Cortex of kidney (tissue), 1 donor: Measurements from ENCODE around the gene ADAM33.

Experiments used
- DNase-seq: peaks from one replicate; lab custom pipeline; 2025; lab: John Stamatoyannopoulos, UW

Gene ADAM33

DNA sequence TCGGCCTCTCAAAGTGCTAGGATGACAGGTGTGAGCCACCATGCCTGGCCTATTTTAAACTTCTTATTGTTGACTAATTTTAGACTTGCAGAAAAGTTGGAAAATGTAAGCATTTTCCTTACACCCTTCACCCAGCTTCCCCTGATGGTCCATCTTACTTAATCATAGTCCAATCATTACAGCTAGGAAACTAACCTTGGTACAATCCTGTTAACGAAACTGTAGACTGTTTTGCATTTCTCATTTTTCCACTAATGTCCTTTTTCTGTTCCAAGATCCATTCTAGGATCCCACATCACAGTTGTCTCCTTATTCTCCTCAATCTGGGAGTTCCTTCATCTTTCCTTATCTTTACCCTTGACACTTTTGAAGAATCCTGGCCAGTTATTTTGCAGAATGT is 18.0 kb downstream of the ADAM33 start:
- DNase-seq, result no peak

- DNase-seq, result no peak
These were observed 18.6 kb downstream of the ADAM33 start, which contains the start of gene GFRA4 for GRCh38 chr20:3663031-3663701. Gene GFRA4 (minus strand): TSS chr20:3663399. CDS start chr20:3663399, 0 bp downstream.

- DNase-seq, result no peak
These were observed 19.8 kb downstream of the ADAM33 start for GRCh38 chr20:3661814-3662665.

GRCh38 chr20:3661060-3661813 is 20.6 kb downstream of the ADAM33 start:
- no peak for DNase-seq

DNA sequence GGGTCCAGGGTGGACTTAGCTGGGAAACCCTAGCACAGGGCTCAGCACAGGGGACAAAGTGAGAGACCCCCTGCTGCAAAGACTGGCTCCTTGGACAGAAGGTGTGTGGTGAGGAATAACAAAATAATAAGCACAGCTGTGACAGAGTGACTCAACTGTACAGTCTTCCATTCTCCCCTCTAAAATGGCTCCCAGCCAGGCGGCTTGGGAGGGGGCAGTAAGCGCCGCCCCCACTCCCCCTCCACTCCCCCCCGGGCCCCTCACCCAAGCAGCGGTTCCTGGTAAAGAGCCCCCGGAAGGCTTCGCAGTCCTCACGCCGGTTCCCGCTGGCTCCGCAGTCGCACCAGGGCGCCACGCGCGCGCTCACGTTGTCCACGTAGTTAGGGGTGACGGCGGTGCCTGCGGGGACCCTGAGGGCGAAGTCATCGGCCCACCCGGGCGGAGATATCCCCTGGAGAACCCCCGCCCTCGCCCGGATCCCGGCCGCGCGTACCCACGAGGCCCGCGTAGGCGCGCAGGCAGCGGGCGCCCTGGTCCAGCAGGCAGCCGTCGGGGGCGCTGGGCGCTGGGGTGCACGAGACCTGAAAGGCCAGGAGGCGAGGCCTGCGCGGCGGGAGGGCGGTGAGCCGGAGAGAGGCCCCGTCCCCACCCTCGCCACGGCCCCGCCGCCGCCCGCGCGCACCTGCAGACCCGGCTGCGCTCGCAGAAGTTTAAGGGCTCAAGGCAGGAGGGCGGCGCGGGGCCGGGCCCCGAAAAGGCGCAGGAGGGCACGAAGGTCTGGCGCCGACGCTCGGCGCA is 21.3 kb downstream of the ADAM33 start:
- no peak for DNase-seq

- DNase-seq, result no peak
These were observed 22.1 kb downstream of the ADAM33 start for GRCh38 chr20:3659492-3660261.

DNA sequence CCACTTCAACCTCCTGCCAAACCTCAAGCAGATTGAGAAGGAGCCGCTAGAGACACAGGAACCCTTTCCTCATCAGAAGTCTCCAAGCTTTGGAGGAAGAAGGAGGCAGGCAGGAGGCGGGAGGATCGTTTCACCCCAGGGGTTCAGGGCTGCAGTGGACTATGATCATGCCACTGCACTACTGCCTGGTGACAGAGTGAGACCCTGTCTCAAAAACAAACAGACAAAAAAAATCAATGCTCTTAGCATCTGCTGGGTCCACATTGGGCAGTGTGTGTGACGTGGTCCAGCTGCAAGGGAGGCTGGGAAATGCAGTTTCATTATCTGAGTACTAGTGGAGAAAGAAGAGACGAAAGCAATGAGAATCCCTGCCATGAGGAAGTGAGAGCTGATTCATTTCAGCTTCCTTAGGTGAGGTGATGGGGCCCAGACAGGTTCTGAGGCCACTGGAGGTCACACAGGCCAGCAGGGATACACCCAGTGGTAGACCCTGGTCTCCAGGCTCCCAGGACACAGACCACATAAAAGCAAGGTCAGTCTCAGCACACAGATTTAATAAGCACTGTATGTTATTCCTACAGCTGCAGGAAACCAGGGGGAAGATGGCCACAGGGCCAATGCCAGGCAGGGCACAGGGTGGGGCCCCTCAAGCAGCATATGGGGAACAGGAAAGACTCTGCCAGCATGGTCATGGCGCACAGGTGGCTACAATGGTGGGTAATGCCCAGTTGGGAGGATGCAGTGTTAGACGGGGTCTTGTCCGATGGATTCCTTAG is 22.9 kb downstream of the ADAM33 start:
- no peak for DNase-seq

- DNase-seq, result no peak
These were observed 23.6 kb downstream of the ADAM33 start for GRCh38 chr20:3658019-3658715.

DNA sequence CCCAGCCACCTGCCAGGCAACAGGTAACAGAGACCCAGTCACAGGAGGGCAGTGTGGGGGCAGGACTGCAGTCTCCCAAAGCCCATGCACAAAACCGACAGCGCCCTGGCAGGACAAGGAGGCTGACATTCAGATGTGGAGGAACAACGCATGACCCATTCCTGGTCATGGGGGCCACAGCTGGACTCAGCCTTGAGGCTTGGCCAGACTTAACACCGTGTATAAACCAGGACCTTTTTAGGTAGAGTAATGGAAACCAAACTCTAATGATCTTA is 26.7 kb downstream of the ADAM33 start:
- no peak for DNase-seq

DNA sequence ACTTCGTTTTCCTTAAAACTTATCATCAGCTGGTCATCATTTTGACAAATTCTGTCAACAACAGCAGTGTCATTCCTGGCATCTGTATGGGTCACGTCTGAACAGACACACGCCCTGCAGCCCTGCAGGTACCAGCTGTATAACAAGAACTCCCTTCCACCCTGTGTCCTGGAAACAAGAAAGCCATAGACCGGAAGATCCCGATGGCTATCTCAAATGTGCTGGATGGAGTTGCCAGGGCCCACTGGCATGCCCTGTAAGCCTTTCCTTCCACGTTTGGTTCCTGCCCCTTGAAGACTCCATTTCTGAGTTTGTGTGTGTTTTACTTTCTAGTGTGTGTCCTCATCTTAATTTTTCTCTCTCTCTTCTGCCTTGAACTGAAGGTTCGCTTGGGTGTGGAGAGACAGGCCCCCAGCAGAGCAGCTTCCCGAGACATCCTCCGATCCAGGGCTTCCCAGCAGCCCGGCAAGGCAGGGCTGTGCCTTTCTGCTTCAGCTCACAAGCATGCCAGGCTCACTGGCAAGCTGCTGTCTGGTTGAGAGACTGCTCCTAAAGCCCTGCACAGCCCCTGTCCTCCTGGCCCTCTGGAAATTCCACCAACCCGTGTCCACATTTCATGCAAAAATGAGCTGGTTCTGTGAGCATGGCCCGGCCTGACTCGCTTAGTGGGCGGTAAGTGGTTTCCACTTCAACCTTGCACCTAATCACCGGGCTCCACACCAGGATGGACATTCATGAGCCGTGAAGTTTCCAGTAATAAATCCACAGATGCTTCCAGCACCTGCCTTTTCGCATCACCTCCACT is 27.3 kb downstream of the ADAM33 start:
- DNase-seq, result no peak

GRCh38 chr20:3653921-3654320 is 27.9 kb downstream of the ADAM33 start:
- no peak for DNase-seq

- no peak for DNase-seq
These were observed 28.9 kb downstream of the ADAM33 start for GRCh38 chr20:3652676-3653596.

GRCh38 chr20:3652221-3652620 is 29.6 kb downstream of the ADAM33 start:
- no peak for DNase-seq

- no peak for DNase-seq
These were observed 30.4 kb downstream of the ADAM33 start for GRCh38 chr20:3651204-3651962.

DNA sequence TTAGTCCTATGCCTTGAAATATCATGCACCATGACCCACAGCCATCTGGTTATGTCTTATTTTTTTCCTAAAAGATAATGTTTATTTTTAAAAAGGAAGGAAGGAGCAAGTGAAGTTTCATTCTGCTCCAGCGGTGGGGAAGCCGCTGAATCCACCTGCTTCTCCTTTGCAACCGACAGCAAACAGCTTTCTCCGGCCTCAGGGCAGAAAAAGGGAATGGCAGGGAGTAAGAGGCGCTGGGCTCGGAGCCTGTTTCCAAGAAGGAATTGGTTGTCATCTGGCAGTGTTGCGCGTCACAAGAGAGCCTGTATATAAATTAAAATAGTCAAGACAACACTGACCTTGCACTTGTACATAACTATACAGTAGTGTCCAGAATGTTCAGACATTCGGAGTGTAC is 32.9 kb downstream of the ADAM33 start:
- no peak for DNase-seq

- DNase-seq, result no peak
These were observed 34.3 kb downstream of the ADAM33 start for GRCh38 chr20:3647473-3647872.

DNA sequence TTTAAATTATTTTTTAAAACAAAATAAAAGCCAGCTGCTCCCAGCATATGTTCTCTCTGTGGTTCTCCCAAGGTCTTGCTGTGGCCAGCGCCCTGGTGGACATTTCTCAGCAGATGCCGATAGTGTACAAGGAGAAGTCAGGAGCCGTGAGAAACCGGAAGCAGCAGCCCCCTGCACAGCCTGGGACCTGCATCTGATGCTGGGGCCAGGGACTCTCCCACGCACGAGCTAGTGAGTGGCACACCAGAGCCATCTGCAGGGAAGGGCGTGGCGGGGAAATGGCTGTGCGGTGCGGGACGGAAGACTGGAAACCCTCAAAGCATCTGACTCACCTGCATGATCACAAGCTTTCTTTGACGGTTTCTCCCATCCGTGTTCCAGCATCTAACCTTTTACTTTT is 35.2 kb downstream of the ADAM33 start:
- no peak for DNase-seq
